Stimulated activated CD4-positive, alpha-beta T cell treated with anti-CD3 and anti-CD28 coated beads, Interleukin-15, amount 100 ng/mL, for 48 hours (primary cell): Measurements from ENCODE around the gene PSAP.

Source experiments
- DNase-seq, 2 donors: peaks; one replicate each; pipeline ENCODE4 v3.0.0-alpha.2; 2020; ENCODE audit warnings: low read depth in 2 of 2

Gene PSAP

DNA sequence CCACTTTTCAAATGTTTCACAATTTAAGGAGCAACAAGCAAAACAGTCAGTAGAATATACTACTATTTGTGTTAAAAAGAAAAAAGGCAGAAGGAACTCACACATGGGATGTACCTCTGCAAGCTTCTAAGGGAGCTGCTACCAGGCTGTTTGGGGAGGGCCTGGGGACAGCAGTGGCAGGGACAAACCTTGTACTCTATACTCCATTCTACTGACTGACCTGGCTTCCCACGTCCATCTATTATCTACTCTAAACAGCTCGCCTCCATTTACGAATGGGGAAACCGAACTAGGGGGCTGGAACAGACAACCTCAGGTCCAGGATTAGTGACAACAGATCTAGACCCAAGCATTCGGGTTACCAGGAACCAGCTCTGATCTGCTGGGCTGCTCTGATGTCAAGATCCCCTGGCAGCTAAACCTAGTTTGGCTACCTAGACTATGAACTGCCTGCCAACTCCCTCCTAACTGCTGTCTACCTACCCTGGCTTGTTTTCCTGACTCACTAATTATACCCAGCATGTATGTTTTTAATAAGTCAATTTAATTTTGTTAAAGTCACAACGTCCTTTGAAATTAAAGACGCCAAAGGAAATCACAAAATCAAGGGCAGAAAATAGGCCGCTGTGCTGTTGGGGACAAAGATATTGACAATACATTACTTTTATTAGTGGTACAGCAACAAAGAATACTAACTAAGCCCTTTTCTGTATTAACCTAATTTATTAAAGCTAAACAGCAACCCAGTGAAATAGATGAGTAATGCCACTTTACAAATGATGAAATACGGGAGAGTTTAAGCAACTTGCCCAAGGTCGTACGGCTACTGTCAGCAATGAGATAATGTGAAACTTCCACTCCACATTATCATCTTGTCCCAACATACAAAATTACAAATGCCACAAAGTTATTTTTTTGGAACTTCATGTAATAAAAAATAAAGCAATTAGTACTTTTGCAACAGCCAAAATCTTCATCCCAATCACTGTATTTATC is 5.3 kb downstream of the PSAP start:
- no peak for DNase-seq

DNA sequence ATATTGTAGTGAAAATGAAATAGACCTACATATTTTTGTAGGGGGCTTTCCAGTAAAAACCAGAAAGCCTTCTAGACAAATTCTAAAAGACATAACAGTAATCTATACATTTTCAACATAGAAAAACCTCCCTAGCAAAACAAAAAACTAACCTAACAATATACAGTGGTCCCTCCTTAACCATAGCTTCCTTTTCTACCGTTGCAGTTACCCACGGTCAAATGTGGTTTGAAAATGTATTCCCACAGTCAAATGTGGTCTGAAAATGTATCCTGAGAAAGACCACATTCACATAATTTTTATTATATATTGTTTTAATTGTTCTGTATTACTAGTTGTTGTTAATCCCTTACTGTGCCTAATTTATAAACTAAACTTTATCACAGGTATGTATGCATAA is 6.4 kb downstream of the PSAP start:
- DNase-seq, result no peak

DNA sequence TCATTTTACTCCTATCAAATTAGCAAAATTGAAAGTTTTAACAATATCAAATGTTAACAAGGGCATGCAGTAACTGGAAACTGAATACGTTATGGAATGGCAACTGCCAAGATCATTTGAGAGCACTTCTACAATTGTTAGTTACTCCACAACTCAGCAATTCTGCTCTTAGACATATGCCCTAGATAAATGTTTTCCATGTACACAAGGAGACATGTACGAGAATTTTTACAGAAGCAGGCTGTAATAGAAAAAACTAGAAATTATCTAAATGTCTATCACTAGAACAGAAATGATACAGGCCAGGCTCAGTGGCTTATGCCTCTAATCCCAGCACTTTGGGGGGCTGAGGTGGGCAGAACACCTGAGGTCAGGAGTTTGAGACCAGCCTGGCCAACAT is 7.0 kb downstream of the PSAP start:
- DNase-seq, result no peak

DNA sequence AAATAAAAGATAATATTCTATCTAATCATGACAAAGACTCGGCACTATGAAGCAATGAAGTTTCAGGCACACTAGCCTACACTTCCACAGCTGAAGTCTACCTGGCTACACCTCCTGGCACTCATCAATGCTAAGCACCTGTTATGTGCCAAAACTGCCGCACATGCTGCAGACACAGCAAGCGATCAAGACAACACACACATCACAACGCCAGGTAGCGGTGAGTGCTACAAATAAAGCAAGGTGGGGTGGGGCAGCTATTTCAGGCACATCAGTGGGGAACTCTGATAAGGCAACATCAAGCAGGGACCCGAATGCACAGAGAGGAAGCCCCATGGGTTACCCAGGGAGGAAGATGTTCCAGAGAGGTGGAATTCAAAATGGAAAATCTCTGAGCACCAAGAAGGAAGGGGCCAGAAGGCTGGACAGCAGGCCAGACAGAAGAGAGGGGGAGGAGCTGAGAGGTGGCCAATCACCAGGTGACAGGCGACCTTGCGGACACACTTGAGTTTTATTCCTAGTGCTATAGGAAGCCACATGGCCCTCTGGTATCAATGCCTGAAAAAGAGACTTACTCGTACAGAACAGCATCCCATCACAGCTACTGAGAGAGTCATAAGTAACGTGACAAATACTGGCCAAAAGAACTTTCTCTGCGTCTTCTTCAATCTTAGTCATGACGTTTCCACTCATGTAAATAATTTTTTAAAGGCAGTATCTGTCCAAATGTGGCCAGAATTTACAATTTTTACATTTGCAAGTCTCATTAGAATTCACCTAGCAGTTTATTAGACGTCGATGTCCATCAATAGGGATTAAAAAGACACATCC is 8.0 kb downstream of the PSAP start:
- no peak for DNase-seq

DNA sequence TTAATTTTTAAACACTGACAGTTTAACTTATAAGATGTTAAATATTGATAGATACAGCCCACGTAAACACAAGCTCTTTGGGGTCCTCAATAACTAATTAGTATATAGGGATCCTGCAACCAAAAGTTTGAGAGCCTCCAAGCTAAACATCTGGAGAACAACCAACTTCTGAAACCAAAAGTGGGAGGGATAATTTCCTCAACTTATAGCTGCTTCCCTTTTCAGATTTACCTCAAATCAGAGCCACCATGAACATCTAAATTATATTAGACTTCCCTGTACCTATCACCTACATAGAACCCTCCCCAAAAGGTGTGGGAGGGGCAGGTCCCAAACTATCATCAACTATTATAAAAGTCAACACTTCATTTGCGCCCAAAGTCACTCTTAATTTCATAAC is 8.6 kb downstream of the PSAP start:
- DNase-seq, result no peak

DNA sequence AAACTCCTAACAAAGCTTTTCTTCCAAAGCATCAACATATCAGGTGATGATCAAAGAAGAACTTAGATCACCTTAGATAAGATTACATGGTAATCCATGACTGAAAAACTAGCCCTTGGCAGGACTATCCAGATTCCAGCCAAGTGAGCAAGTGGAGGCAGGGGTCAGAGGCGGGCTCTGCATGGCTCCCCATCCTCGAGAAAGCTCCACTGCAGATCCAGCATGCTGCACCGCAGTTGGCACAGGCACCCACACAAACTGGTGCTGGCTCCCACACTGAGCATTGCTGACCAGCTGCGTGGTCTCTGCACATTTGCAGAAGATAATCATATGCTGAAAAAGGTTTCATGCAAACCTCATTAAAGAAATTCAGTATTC is 10.1 kb downstream of the PSAP start:
- no peak for DNase-seq

DNA sequence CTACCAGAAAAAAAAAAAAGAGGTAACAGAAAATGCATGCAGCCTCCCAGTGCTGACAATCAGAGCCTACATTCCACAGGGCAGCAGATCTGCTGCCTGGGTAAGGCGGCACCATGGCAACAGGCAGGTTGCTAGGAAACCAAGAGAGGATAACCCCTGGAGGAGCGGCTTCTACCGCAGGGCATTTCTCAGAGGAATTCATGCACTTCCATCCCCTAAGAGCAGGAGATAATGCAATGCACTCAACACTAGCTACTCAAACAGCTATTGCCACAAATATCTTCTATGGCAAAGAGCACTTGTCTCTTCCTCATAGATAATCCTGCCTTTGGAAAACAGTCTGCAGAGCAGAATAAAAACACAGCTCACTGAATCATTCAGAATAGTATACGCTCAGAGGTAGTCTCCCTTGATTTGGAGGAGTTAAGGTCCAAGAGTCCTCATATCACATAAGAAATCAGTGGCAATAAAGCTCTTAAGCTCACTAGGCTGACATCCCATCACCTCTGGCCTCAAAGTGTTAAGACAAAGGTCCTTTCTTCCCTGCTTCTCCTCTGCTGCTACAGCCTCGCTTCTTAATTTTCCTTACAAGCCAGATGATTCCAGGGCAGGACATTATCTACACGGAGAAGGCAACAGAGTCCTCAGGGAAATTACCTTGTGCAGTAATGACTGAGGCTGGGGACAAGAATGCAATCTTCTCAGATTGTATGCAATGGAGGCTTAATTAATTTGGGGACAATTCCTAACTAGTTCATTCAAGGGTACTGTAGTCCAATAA is 10.7 kb downstream of the PSAP start:
- DNase-seq, result no peak

DNA sequence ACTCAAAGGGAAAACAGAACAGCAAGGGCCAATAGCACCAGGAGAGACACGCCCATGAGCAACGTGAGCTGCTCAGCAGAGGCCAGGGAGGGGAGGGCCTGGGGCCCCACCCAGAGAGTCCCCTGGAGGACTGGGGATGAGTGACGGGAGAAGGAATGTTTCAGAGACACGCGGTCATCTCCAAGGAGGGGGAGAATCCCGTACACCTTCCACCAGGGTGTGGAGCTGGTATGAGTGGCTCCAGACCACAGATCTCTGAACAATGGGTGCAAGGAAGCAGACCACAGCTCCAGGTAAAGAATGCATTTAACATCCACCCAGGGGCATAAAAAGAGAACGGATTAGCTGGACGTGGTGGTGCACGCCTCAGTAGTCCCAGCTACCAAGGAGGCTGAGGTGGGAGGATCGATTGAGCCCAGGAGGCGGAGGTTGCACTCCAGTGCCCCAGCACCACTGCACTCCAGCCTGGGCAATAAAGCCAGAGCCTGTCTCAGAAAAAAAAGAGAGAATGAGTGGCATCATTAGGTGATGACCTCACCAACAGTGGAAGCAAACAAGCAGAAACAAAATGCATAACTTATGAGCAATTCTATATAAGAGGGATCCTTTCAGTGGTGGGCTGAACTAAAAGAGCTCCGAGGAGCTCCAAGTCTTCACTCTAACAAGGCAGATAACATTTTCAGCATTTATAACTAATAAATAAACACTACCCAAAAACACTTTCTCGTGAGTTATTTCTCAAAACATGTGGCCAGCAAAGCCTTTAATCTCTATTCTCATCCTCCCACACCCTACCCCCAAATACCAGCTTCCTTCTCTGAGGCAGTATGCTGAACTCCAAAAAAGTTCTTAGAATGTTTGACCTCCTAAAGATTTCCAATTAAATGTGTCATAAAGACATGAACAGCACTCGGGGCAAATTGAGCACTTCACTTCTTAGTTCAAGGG is 12.5 kb downstream of the PSAP start:
- no peak for DNase-seq

DNA sequence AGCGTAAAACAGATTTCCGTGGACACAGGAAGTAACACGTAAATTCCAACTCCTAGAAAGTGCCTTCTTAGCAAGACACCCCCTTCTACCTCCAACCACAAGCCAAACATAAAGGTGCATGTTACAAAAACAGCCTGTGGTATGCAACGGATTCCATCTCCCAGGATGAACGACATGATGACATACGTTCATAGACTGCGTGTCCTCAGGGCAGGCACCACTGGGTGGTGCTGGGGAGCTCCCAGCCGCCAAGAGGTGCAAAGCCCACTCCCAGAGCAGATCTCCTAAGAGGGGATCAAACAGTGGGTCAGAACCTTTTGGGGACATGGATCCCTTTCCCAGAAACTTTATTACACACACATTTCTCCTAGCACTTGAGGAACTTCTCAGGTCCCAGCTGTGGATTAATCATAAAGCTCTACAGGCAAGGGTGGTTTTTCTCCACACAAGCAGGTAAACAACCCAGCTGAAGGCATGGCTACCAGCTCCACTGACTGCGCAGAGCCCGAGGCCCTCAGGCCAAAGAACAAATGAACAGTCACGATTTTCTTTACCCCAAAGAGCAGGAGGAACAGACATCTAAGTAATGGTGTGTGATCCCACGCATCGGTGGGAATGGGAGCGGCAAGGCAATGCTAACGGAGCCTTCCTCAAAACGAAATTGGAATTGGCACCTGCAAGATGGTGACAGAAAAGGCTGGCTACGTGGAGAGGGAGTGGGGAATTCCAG is 13.8 kb downstream of the PSAP start:
- no peak for DNase-seq

DNA sequence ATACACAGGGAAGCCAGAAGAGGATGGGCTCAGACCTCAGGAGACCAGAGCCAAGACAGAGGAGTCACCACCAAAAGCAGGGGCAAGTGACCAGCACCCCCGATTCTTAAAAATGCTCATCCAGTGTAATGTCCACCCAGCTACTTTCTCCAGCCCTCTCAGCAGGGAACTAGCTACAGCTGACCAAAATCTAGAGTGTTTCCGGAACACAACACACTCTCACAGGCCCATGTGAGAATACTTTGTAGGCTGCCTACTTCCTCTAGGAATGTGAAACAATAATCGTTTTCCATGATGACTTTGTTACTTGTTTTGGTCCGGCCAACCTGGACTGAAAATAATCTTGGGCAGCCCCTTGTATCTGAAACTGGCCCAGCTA is 14.5 kb downstream of the PSAP start:
- DNase-seq, result no peak

DNA sequence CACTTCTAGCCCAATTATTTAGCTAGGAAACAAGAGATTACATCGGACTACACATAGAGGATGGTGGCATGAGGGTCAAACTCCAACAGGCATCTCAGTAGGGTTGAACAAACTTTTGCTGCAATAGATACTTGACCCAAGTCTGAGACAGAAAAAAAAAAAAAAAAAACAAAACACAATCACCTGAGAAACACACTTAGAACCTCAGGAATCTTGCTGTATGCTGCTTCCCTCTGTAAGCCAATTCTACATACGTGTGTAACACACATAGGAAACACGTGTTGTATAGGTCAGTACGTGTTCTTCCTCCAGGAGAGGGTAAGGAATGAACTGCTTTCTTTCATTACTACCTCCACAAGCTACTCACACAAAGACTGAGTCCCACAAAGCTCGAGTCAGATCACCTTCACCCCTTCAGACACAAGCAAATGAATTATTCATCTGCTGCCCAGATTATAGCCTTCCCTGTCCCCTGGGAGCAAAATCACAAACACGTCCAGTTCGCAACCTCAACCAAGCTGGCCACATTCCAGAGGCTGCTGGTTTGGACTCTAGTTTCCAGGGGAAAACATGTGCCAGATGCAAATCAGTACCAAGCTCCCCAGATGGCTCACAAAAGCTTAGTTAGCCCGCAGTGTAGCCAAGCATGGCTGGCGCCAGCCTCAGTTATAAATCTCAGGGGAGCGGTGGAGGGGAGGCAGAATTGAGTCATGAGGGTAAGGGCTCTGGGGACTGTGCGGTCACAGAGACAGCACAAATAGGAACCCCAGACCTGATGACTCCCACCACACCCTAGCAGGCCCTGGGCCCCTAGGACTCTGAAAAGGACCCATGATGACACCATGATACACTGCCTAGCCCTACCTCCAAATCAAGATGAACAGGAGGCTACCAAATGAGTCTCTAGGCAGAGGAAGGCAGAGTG is 15.1 kb downstream of the PSAP start:
- DNase-seq, result no peak

DNA sequence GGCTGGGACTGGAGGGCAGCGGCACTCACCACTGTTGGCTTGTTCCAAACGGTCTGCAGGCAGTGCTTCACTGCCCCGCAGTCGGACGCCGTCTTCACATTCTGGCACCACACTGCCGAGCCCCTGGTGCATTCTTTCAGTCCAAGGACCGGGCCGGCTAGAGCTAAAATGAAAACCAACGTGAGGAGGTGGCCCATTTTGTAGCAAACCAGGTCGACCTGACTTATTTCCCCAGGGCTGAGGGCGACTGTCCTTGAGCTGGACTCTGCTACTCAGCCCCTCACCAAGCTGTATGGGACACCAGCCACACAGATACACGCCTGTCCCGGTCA is 16.7 kb downstream of the PSAP start:
- no peak for DNase-seq

DNA sequence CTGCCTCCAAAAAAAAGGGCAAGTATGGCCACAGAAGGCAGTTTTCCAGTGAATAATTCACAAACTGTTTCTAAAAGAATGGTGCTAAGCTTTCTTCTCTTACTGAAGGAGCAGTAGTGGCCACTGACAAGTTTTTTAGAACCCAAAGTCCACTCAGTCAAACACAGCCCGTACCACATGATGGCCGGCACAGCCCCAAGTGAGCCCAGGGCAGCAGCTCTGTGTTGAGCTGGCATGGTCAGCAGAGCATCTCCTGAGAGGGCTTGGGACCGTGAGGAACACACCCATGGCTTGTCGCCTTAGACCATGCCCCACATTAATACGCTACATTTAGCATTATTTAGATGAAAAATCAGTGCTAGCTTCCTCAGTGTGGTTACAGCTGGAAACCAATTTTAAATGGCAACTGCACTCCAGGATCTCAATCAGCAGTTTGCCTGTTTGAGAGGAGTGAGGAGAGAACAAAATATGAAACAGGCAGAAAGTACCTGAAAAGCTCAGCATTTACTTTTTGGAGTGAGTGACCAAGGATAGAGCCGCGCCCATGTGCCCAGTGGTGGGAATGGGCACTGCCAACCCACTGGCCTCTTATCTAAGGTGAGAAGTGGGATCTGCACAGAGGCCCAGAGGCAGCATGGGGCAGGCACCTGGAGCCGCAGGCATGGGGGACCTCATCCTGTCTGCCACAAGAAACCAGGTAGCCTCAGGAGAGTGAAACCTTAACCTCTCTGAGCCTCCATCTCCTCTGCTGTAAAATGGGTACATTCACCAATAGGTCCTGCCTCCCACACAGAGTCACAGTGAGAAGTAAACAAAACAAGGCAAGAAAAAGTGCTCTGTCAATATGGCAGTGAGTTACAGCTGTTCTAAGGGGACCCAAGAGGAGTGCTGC is 17.4 kb downstream of the PSAP start:
- no peak for DNase-seq

DNA sequence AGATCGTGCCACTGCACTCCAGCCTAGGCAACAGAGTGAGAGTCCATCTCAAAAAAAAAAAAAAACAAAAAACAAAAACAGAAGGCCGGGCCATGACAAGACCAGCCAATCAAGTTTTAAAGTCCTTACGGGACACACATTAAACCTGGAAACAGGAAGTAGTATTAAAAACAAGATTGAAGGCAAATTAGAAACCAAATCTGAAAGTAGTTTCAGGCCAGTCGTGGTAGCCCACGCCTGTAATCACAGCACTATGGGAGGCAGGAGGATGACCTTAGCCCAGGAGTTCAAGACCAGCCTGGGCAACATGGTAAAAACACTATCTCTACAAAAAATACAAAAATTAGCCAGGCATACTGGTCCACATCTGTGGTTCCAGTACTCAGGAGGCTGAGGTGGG is 18.1 kb downstream of the PSAP start:
- DNase-seq, result no peak

DNA sequence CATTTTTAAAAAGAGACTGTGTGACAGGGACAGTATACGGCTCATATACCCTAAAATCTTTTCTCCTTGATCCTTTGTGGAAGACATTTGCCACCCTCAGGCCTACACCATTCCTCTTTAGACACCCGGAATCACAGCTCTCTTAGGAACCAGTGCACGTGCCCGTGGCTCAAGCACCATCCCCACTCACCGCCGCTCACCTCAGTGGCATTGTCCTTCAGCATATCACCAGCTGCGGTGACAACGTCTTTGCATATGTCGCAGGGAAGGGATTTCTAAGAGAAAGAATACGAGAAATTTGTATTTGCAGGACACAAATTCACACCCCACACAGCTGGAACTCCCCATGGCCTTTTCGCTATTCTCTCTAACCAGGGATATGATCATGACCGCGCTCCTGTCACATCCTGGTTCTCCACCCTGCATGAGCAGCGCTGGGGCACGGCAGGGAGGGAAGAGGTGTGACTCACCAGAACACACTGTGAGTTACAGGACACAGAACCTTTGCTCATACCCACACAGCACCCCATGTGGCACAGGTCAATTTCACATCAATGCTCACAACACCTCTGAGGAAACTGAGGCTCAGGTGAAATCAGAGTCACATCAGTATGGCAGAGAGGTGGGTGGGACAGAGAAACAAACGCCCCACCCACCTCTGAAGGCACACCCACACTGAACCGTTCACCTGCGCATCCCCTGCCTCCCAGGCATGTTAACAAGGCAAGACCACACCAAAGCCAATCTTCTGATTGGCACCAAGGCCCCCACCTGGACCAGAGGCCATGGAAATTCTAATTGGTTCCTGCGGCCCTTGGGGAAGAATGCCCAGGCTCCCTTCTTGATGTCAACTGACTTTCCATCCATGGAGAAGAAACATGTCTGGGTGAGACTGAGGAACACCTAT is 19.2 kb downstream of the PSAP start:
- no peak for DNase-seq

DNA sequence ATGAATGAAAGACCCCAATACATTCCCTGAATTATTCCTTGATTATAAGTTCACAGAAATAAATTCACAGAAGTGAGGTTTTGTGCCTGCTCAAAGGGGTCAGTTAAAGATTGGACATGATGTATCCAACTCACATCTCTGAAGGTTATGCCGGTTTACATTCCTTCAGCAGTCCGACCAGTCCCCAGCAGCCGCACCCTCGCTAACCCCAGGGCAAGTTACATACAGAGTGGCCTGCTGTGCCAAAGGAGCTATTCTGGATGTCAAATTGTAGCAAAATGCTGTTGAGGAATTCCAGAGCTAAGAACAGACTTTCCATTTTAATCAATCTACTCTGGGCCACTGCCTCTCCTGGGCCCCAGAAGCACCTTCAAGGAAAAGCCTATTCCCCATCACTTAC is 20.3 kb downstream of the PSAP start:
- DNase-seq, result no peak

DNA sequence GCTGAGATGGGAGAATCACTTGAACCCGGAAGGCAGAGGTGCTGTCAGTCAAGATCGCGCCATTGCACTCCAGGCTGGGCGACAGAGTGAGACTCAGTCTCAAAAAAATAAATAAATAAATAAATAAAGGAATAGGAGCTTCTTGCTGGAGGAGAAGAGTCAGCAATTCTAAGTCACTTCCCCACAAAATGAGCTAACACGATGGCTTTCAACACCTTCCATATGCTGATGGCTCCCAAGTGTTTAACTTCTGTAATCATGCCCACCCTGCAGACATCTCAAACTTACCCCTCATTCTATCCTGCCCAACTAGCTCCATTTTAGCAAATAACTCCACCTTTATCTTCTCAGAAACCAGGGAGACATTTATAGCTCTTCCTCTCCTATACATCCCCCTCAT is 21.2 kb downstream of the PSAP start:
- no peak for DNase-seq
